Aorta (tissue), 5 donors: ENCODE results near the gene RPL28. TPM values are rescaled to one million over a fixed set of nuclear protein-coding genes. Genes with fewer than 3 reads are reported as not detected.
A peak's percentile ranks its signal among the peaks of the same experiment; 100 is the strongest.

Experiments
- ATAC-seq: fragments of 200-7000 bp; cut with Tn5 transposase; one replicate; pipeline ENCODE4 v1.9.1; 2022; ENCODE audit warnings: moderate library complexity; ENCODE audit not compliant: low FRiP score
- DNase-seq, 2 donors: peaks; one replicate each; pipeline ENCODE4 v3.0.0-alpha.2; 2020
- H3K27ac ChIP-seq, 2 donors: one replicate each; pipeline ENCODE4 v1.5.1; 2013; ENCODE audit warnings: low read length in 2 of 2, mild to moderate bottlenecking in 2 of 2, moderate library complexity in 2 of 2, control low read depth in 1 of 2, inconsistent platforms in 1 of 2, low read depth in 1 of 2
- H3K27me3 ChIP-seq, 2 donors: one replicate each; pipeline ENCODE4 v1.6.1; 2013; ENCODE audit warnings: control low read depth in 1 of 2, low read length in 1 of 2, mild to moderate bottlenecking in 1 of 2, moderate library complexity in 1 of 2; ENCODE audit not compliant: insufficient read depth in 2 of 2, control insufficient read depth in 1 of 2
- H3K36me3 ChIP-seq, 2 donors: one replicate each; pipeline ENCODE4 v1.6.1; 2013; ENCODE audit warnings: control low read depth in 1 of 2, low read length in 1 of 2, mild to moderate bottlenecking in 1 of 2; ENCODE audit not compliant: insufficient read depth in 2 of 2, control insufficient read depth in 1 of 2
- H3K4me1 ChIP-seq, 2 donors: one replicate each; pipeline ENCODE4 v1.6.1; 2013; ENCODE audit warnings: low read length in 2 of 2, control low read depth in 1 of 2, mild to moderate bottlenecking in 1 of 2, moderate library complexity in 1 of 2; ENCODE audit not compliant: insufficient read depth in 2 of 2, control insufficient read depth in 1 of 2
- H3K4me3 ChIP-seq, 2 donors: one replicate each; pipeline ENCODE4 v1.5.1; 2013; ENCODE audit warnings: low read length in 2 of 2, control low read depth in 1 of 2, mild to moderate bottlenecking in 1 of 2
- H3K9me3 ChIP-seq: one replicate; pipeline ENCODE4 v1.6.1; 2013; ENCODE audit warnings: mild to moderate bottlenecking, low read length; ENCODE audit not compliant: control insufficient read depth
- WGBS, 2 donors: extraction: QIAGEN DNeasy Blood & Tissue Kit; methylation state at CpG; one replicate each; pipeline ENCODE4 v1.1.7; 2013; 5-methylcytosine and 5-hydroxymethylcytosine counted together
- intact Hi-C, 2 donors: fragments of 100-400 bp; cut with DNase I; formaldehyde crosslinking; loops; one replicate each; pipeline versions ENCODE4 v1.14.2 to v1.15.0; 2022
- polyA plus RNA-seq, 2 donors: library from polyadenylated mRNA; stranded (reverse); fragments of 200-250 nt; gene quantifications; one replicate each; pipeline ENCODE4 v1.2.3, GENCODE V29; 2013
- total RNA-seq, 2 donors: library from RNA; stranded (reverse); fragmentation: NEBNext Ultra II Directional; extraction: Animal tissue kit (Norgen Biotek cat#: 25700); gene quantifications; one replicate each; pipeline ENCODE4 v1.2.1, GENCODE V29; 2021
- donor health status: healthy with polysubstance abuse.
- donor health status: Bipolar disorder and iron deficiency.
- donor health status: DM: no; HTN: no; CAD: no.
- donor health status: DM: no; HTN: no; CAD: no.
- donor health status: DM: yes; HTN: yes; CAD: no.

RPL28 gene
- total and polyA plus RNA-seq, 4 donors, result 841 to 1,335 (median 1,160) TPM

GRCh38 chr19:55352040-55352439 is 33.7 kb upstream of the RPL28 start:
- intact Hi-C loops, result no loop called here
- Histone ChIP-seq H3K4me1 (no peaks in the 10 kb centered on the region), H3K27me3 (no peaks in the 10 kb centered on the region), H3K4me3 (no peak overlapping the region), H3K36me3 (no peaks in the 10 kb centered on the region), H3K9me3 (no peaks in the 10 kb centered on the region), H3K27ac (no peak overlapping the region)
- DNase-seq (no peak), ATAC-seq (no peak)
- WGBS, 2 donors, result 64 to 70% methylated on average over 6 of the region's 6 CpGs

GRCh38 chr19:55352549-55353145 is 33.1 kb upstream of the RPL28 start:
- no peak for ATAC-seq
- Histone ChIP-seq H3K27ac (no peak overlapping the region), H3K36me3 (no peaks in the 10 kb centered on the region), H3K27me3 (no peaks in the 10 kb centered on the region), H3K9me3 (no peaks in the 10 kb centered on the region), H3K4me3 (no peak overlapping the region), H3K4me1 (no peaks in the 10 kb centered on the region)
- WGBS, 2 donors, result 55 to 58% methylated on average over 25 of the region's 25 CpGs
- intact Hi-C loops, result no loop called here
- DNase-seq, result no peak

GRCh38 chr19:55353356-55353802 is 32.4 kb upstream of the RPL28 start:
- no peaks in the 10 kb centered on the region for H3K27me3 ChIP-seq
- 3 to 5% methylated on average over 24 of the region's 24 CpGs for whole genome bisulfite sequencing, 2 donors
- DNase-seq, result no peak

DNA sequence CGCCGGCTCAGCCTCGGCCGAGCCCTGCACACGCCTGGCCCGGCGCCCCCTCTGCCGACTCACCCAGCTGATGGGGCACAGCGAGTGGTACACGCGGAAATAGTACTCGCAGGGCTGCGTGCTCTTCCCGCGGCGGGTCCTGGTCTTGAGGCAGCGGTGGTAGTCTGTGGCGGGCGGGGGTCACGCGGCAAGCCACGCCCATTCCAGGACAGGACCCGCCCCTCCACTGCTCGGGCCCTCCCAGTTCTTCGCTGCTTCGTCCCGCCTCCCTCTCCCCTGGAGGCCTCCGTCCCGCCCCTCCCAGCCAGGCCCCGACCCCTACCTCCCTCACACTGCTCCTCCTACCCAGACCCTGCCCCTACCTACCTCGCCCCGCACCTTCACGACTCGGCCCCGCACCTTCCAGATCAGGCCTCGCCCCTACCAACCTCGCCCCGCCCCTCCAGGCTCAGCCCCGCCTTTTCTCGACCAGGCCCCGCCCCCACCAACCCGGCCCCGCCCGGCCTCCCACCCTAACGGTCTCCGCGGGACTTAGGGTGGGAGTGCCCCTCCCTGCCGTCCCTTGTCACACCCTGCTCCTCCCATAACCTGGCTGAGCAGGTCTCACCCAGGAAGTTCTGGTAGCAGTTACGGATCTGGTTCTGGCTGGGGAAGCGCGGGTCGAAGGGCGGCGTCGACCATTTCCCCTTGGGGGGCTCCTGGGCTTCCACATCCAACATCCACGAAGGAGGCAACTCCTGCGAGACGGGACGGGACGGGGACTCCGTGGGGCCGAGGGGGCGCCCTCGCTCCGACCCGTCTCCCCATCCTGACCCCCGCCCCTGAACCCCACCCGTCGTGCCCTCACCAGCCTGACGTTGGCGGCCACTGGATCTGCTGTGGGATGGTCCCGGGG is 31.7 kb upstream of the RPL28 start:
- intact Hi-C loops, result no loop called here
- H3K4me3 ChIP-seq, result no peak overlapping the region
- WGBS, 2 donors, result 1 to 2% methylated on average over 58 to 72 of the region's 72 CpGs
- DNase-seq (peak; percentile 78 to 90), ATAC-seq (peak; percentile 84)
- no peak overlapping the region for H3K27ac ChIP-seq
- H3K27me3 ChIP-seq, result no peaks in the 10 kb centered on the region
- H3K4me1 ChIP-seq, result no peaks in the 10 kb centered on the region
- no peaks in the 10 kb centered on the region for H3K36me3 ChIP-seq
- H3K9me3 ChIP-seq, result no peaks in the 10 kb centered on the region

More at GRCh38 chr19:55353356-55353802, 32.4 kb upstream of the RPL28 start:
- Histone ChIP-seq H3K9me3 (no peaks in the 10 kb centered on the region), H3K4me3 (no peak overlapping the region), H3K36me3 (no peaks in the 10 kb centered on the region), H3K4me1 (no peaks in the 10 kb centered on the region), H3K27ac (no peak overlapping the region)
- intact Hi-C loops, result no loop called here
- no peak for ATAC-seq

- no peaks in the 10 kb centered on the region for H3K4me1 ChIP-seq
- no peak within 1 kb of the TSS for H3K27ac ChIP-seq
- intact Hi-C loops, result no loop called here
- no peaks in the 10 kb centered on the region for H3K9me3 ChIP-seq
- 2% methylated on average over 39 to 41 of the region's 43 CpGs for WGBS, 2 donors
- no peak within 1 kb of the TSS for H3K4me3 ChIP-seq
- ATAC-seq, result no peak
- DNase-seq, result no peak
- no peaks in the 10 kb centered on the region for H3K36me3 ChIP-seq
- H3K27me3 ChIP-seq, result no peaks in the 10 kb centered on the region
These were observed 31.0 kb upstream of the RPL28 start, which contains the start of gene COX6B2 for GRCh38 chr19:55354698-55355212. TSS of gene COX6B2 (minus strand) at chr19:55354719. CDS start at chr19:55354521, 198 bp downstream.

GRCh38 chr19:55355213-55355821 is 30.4 kb upstream of the RPL28 start:
- DNase-seq (no peak), ATAC-seq (no peak)
- Histone ChIP-seq H3K4me1 (no peaks in the 10 kb centered on the region), H3K27ac (no peak overlapping the region), H3K4me3 (no peak overlapping the region), H3K27me3 (no peaks in the 10 kb centered on the region), H3K36me3 (no peaks in the 10 kb centered on the region), H3K9me3 (no peaks in the 10 kb centered on the region)
- 26 to 32% methylated on average over 12 to 13 of the region's 13 CpGs for WGBS, 2 donors
- intact Hi-C loops, result no loop called here

DNA sequence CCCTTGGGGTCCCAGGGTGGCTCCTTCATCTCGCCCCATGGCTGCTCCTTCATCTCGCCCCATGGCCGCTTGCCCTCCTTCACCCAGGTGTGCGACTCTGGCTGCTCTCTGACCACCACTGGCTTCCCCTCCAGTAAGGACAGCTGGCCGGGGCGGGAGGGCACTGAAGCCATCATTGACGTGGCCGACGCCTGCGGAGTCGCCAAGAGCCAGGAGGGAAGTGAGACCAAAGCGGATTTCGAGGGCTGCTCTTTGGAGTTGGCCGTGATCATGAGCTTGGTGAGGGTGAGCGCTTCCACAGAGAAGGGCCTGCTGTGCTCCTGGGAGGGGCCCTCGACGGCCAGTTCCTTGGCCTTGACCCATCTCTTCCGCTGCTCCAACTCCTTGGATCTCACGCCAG is 27.2 kb upstream of the RPL28 start:
- DNase-seq (no peak), ATAC-seq (no peak)
- WGBS, 2 donors, result 88 to 91% methylated on average over 19 of the region's 19 CpGs
- Histone ChIP-seq H3K27ac (no peak overlapping the region), H3K4me1 (no peaks in the 10 kb centered on the region), H3K4me3 (no peak overlapping the region), H3K36me3 (no peaks in the 10 kb centered on the region), H3K27me3 (no peaks in the 10 kb centered on the region), H3K9me3 (no peaks in the 10 kb centered on the region)
- intact Hi-C loops, result no loop called here

DNA sequence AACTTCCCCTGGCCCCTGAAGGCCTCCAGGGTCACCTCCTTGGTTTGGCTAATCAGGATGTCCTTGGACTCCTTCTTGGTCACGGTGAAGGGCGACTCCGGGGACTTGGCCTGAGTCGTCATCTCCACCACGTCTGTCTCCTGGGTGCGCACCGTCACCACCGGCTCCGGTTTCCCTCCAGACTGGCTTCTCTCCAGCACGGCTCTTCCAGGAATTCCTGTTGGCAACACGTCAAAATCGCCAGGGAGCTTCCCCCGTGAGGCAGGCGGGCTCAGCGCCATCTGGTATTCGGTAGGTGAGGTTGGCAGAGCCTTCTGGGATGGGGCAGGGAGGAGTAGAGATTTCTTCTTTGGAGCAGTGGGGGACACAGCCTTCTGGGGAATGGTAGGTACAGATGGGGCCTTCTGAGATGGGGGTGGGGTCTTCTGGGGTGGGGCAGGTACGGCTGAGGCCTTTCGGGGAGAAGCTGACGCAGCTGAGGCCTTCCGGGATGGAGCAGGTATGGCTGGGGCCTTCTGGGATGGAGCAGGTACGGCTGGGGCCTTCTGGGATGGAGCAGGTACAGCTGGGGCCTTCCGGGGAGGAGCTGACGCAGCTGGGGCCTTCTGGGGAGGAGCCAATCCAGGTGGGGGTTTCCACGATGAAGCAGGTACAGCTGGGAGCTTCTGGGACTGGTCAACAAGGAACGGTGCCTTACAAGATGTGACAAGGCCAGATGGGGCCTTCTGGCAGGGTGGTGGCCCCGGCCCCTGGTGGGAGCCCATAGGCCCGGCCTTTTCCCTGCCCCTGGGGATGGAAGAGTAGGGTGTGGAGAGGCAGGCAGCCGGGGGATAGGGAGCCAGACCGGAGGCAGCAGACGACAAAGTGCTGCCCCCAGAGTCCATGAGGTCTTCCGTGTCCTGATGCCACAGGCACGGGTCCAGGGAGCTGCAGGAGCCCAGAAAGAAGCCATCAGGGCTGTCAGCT is 26.5 kb upstream of the RPL28 start:
- no peaks in the 10 kb centered on the region for H3K9me3 ChIP-seq
- intact Hi-C loops, result no loop called here

More for the DNA sequence above, 26.5 kb upstream of the RPL28 start:
- Histone ChIP-seq H3K27ac (no peak overlapping the region), H3K4me1 (no peaks in the 10 kb centered on the region), H3K36me3 (no peaks in the 10 kb centered on the region), H3K27me3 (no peaks in the 10 kb centered on the region), H3K4me3 (no peak overlapping the region)
- WGBS, 2 donors, result 81 to 82% methylated on average over 31 to 32 of the region's 32 CpGs
- ATAC-seq (no peak), DNase-seq (no peak)
